KMS-11 (cell line): ENCODE data around the gene PHLDB3.
"Not testable (repeated sequence)": the region's sequence is repeated elsewhere in the genome, so short reads cannot be mapped to it uniquely, and the experiment has no call there.

Source experiments
- H2AFZ ChIP-seq: fragments of 200-600 bp; sonication (generic); 2 replicates; pipeline ENCODE4 v1.6.1; 2016; ENCODE audit warnings: antibody characterized with exemption, mixed run types, low read depth
- H3K27ac ChIP-seq: fragments of 200-600 bp; sonication (generic); 2 replicates; pipeline ENCODE4 v1.6.1; 2016; ENCODE audit warnings: mild to moderate bottlenecking, mixed run types
- H3K27me3 ChIP-seq: fragments of 200-600 bp; sonication (generic); 2 replicates; pipeline ENCODE4 v1.6.1; 2017; ENCODE audit warnings: mild to moderate bottlenecking, low read depth, mixed run types, moderate library complexity; ENCODE audit not compliant: insufficient read depth
- H3K36me3 ChIP-seq: fragments of 200-600 bp; sonication (generic); 2 replicates; pipeline ENCODE4 v1.6.1; 2017; ENCODE audit warnings: mild to moderate bottlenecking, mixed run types; ENCODE audit not compliant: insufficient read depth
- H3K4me1 ChIP-seq: fragments of 200-600 bp; sonication (generic); 2 replicates; pipeline ENCODE4 v1.6.1; 2016; ENCODE audit warnings: mild to moderate bottlenecking, low read depth, mixed run types; ENCODE audit not compliant: poor library complexity, severe bottlenecking
- H3K4me2 ChIP-seq: fragments of 200-600 bp; sonication (generic); 2 replicates; pipeline ENCODE4 v1.7.0; 2016; ENCODE audit warnings: mild to moderate bottlenecking, mixed run types
- H3K4me3 ChIP-seq: fragments of 200-600 bp; sonication (generic); IDR thresholded peaks from 2 replicates; pipeline ENCODE4 v1.6.1; 2017; ENCODE audit warnings: low read depth, low read length, mixed read lengths; ENCODE audit not compliant: insufficient read depth
- H3K79me2 ChIP-seq: fragments of 200-600 bp; sonication (generic); 2 replicates; pipeline ENCODE4 v1.6.1; 2016; ENCODE audit warnings: low read depth, mixed run types; ENCODE audit not compliant: insufficient read depth
- H3K9ac ChIP-seq: fragments of 200-600 bp; sonication (generic); 2 replicates; pipeline ENCODE4 v1.6.1; 2016; ENCODE audit warnings: mild to moderate bottlenecking, mixed run types
- H4K20me1 ChIP-seq: fragments of 200-600 bp; sonication (generic); 2 replicates; pipeline ENCODE4 v1.6.1; 2016; ENCODE audit warnings: mild to moderate bottlenecking, mixed run types; ENCODE audit not compliant: insufficient read depth
- CTCF ChIP-seq: fragments of 200-600 bp; sonication (generic); conservative IDR thresholded peaks from 2 replicates; pipeline ENCODE4 v1.6.1; 2017; ENCODE audit warnings: low read depth, mild to moderate bottlenecking, antibody characterized with exemption, low read length, moderate library complexity, mixed read lengths

PHLDB3 gene

GRCh38 chr19:43439032-43439708, 65.4 kb downstream of the PHLDB3 start:
- Histone ChIP-seq H3K9ac (no peak overlapping the region), H3K27me3 (no peaks in the 10 kb centered on the region), H3K79me2 (no peaks in the 10 kb centered on the region), H4K20me1 (no peaks in the 10 kb centered on the region), H3K27ac (no peak overlapping the region), H3K4me2 (no peak overlapping the region), H2AFZ (no peak overlapping the region), H3K4me1 (no peaks in the 10 kb centered on the region), H3K36me3 (no peaks in the 10 kb centered on the region), H3K4me3 (no peak overlapping the region)
- no peak for TF ChIP-seq CTCF

GRCh38 chr19:43438291-43439031, 66.1 kb downstream of the PHLDB3 start:
- H3K4me3 ChIP-seq = no peak overlapping the region
- no peaks in the 10 kb centered on the region for H4K20me1 ChIP-seq
- H3K4me1 ChIP-seq = no peaks in the 10 kb centered on the region
- H3K9ac ChIP-seq = no peak overlapping the region
- no peak overlapping the region for H2AFZ ChIP-seq
- no peak overlapping the region for H3K27ac ChIP-seq
- no peaks in the 10 kb centered on the region for H3K79me2 ChIP-seq
- no peak overlapping the region for H3K4me2 ChIP-seq
- H3K36me3 ChIP-seq = no peaks in the 10 kb centered on the region
- H3K27me3 ChIP-seq = no peaks in the 10 kb centered on the region
- no peak for TF ChIP-seq CTCF

- H3K4me2 ChIP-seq = no peak overlapping the region
- H4K20me1 ChIP-seq = no peaks in the 10 kb centered on the region
- H3K36me3 ChIP-seq = no peaks in the 10 kb centered on the region
- no peaks in the 10 kb centered on the region for H3K79me2 ChIP-seq
- no peak overlapping the region for H2AFZ ChIP-seq
- H3K9ac ChIP-seq = no peak overlapping the region
- no peak for TF ChIP-seq CTCF
- no peaks in the 10 kb centered on the region for H3K4me1 ChIP-seq
- no peak overlapping the region for H3K4me3 ChIP-seq
- H3K27me3 ChIP-seq = no peaks in the 10 kb centered on the region
- no peak overlapping the region for H3K27ac ChIP-seq
Measured at GRCh38 chr19:43437712-43438111, 66.8 kb downstream of the PHLDB3 start.

GRCh38 chr19:43437284-43437683, 67.3 kb downstream of the PHLDB3 start:
- H3K36me3 ChIP-seq, H3K9ac ChIP-seq, H3K27me3 ChIP-seq, H3K4me2 ChIP-seq, H3K4me1 ChIP-seq, H3K27ac ChIP-seq, H2AFZ ChIP-seq, H3K4me3 ChIP-seq, H3K79me2 ChIP-seq, H4K20me1 ChIP-seq: not testable (repeated sequence)

GRCh38 chr19:43435775-43436174, 68.8 kb downstream of the PHLDB3 start:
- no peak overlapping the region for H3K27ac ChIP-seq
- TF ChIP-seq CTCF = no peak

More at GRCh38 chr19:43435775-43436174, 68.8 kb downstream of the PHLDB3 start:
- no peaks in the 10 kb centered on the region for H3K4me1 ChIP-seq
- H3K9ac ChIP-seq = no peak overlapping the region
- H3K79me2 ChIP-seq = no peaks in the 10 kb centered on the region
- H3K36me3 ChIP-seq = no peaks in the 10 kb centered on the region
- H3K4me2 ChIP-seq = no peak overlapping the region
- H3K27me3 ChIP-seq = no peaks in the 10 kb centered on the region
- H4K20me1 ChIP-seq = no peaks in the 10 kb centered on the region
- H3K4me3 ChIP-seq = no peak overlapping the region
- no peak overlapping the region for H2AFZ ChIP-seq
